HG03064 (cell line): ENCODE data around the gene TAX1BP3.
"Not testable (repeated sequence)": the region's sequence is repeated elsewhere in the genome, so short reads cannot be mapped to it uniquely, and the experiment has no call there.

ENCODE experiments used
- ATAC-seq: cut with Tn5 transposase; IDR thresholded peaks from one replicate; pipeline ENCODE4 v1.9.1; 2021; ENCODE audit warnings: low read depth; ENCODE audit not compliant: unreplicated experiment

The TAX1BP3 gene

GRCh38 chr17:3668279-3669084, at the start of gene TAX1BP3, which contains the start of gene EMC6:
Gene TAX1BP3 (minus strand): TSS chr17:3668578. CDS start chr17:3668526, 52 bp downstream.
Gene EMC6 (plus strand): TSS chr17:3668812. CDS start chr17:3669147, 335 bp downstream.
- peak; percentile 79 for ATAC-seq

GRCh38 chr17:3715296-3715695, 46.9 kb upstream of the TAX1BP3 start:
- ATAC-seq, result no peak

GRCh38 chr17:3712811-3713463, 44.6 kb upstream of the TAX1BP3 start:
- ATAC-seq, result no peak

GRCh38 chr17:3710951-3711383, 42.6 kb upstream of the TAX1BP3 start:
- peak; percentile 91 for ATAC-seq

GRCh38 chr17:3708366-3708765, 40.0 kb upstream of the TAX1BP3 start:
- ATAC-seq, result no peak

- ATAC-seq, result not testable (repeated sequence)
Observed at GRCh38 chr17:3705718-3705984, 37.3 kb upstream of the TAX1BP3 start.

- ATAC-seq, result no peak
Observed at GRCh38 chr17:3704931-3705717, 36.7 kb upstream of the TAX1BP3 start.

- ATAC-seq, result not testable (repeated sequence)
Observed at GRCh38 chr17:3702041-3702539, 33.7 kb upstream of the TAX1BP3 start.

GRCh38 chr17:3699951-3700350, 31.6 kb upstream of the TAX1BP3 start:
- no peak for ATAC-seq

GRCh38 chr17:3698139-3698538, 29.8 kb upstream of the TAX1BP3 start:
- ATAC-seq, result no peak

GRCh38 chr17:3697103-3697476, 28.7 kb upstream of the TAX1BP3 start:
- no peak for ATAC-seq

GRCh38 chr17:3695723-3696411, 27.5 kb upstream of the TAX1BP3 start, which contains the start of gene P2RX5:
Gene P2RX5 (minus strand): TSS chr17:3696155. CDS start chr17:3696005, 150 bp downstream.
- ATAC-seq, result no peak

- ATAC-seq, result no peak
Observed at GRCh38 chr17:3695129-3695722, 26.8 kb upstream of the TAX1BP3 start.

- ATAC-seq, result no peak
Observed at GRCh38 chr17:3693829-3694231, 25.5 kb upstream of the TAX1BP3 start.

- no peak for ATAC-seq
Observed at GRCh38 chr17:3693141-3693540, 24.8 kb upstream of the TAX1BP3 start.

- no peak for ATAC-seq
Observed at GRCh38 chr17:3692346-3692745, 24.0 kb upstream of the TAX1BP3 start.

- no peak for ATAC-seq
Observed at GRCh38 chr17:3691617-3692067, 23.3 kb upstream of the TAX1BP3 start.

GRCh38 chr17:3690094-3690715, 21.8 kb upstream of the TAX1BP3 start:
- no peak for ATAC-seq

GRCh38 chr17:3689262-3690093, 21.1 kb upstream of the TAX1BP3 start:
- ATAC-seq, result no peak
